Activated T-cell treated with anti-CD3 and anti-CD28 coated beads, Interleukin-2, amount 50 U/mL, for 4 hours (primary cell): ENCODE results near the gene CLIP3. TPM values are rescaled to one million over a fixed set of nuclear protein-coding genes. Genes with fewer than 3 reads are reported as not detected.
"Not testable (repeated sequence)": the region's sequence is repeated elsewhere in the genome, so short reads cannot be mapped to it uniquely, and the experiment has no call there.

ENCODE experiments used
- ATAC-seq, 2 donors: fragments of 200-7000 bp; cut with Tn5 transposase; one replicate each; pipeline ENCODE4 v1.10.0; 2021
- DNase-seq: peaks from one replicate; pipeline ENCODE4 v3.0.0-alpha.2; 2020
- H3K27me3 Mint-ChIP-seq: one replicate; pipeline ENCODE4 v1.8.0; 2021; ENCODE audit warnings: low read depth, mixed read lengths
- H3K36me3 Mint-ChIP-seq: one replicate; pipeline ENCODE4 v1.8.0; 2022; ENCODE audit warnings: mixed read lengths; ENCODE audit not compliant: insufficient read depth
- H3K4me1 Mint-ChIP-seq: one replicate; pipeline ENCODE4 v1.8.0; 2021; ENCODE audit warnings: low read depth, mixed read lengths
- H3K4me3 Mint-ChIP-seq: one replicate; pipeline ENCODE4 v1.8.0; 2021; ENCODE audit warnings: mild to moderate bottlenecking, moderate library complexity, mixed read lengths
- H3K9me3 Mint-ChIP-seq: one replicate; pipeline ENCODE4 v1.8.0; 2021; ENCODE audit warnings: mixed read lengths
- total RNA-seq, 3 donors: library from RNA; stranded (reverse); gene quantifications; one replicate each; pipeline ENCODE4 v1.2.1, GENCODE V29; 2021

The CLIP3 gene
- 1 to 10 TPM in 1 of 3 donors, under 1 TPM in 2; 0.33 to 1.4 (median 0.58) TPM for total RNA-seq

- H3K4me1 Mint-ChIP-seq: peaks cover 25% of the 10 kb centered on the region
- peak within 1 kb of the TSS; percentile 31 for H3K4me3 Mint-ChIP-seq
- peaks cover 2% of the 10 kb centered on the region for H3K27me3 Mint-ChIP-seq
- peak; percentile 53 for DNase-seq
- ATAC-seq: peak; percentile 73 to 78
- no peaks in the 10 kb centered on the region for H3K9me3 Mint-ChIP-seq
- peaks cover 14% of the 10 kb centered on the region for H3K36me3 Mint-ChIP-seq
These were observed at the start of gene CLIP3 for GRCh38 chr19:36032251-36033104. TSS of gene CLIP3 (minus strand) at chr19:36032873. CDS start at chr19:36032357, 516 bp downstream.

- Mint-ChIP-seq H3K4me3 (no peak overlapping the region), H3K9me3 (no peaks in the 10 kb centered on the region), H3K27me3 (no peaks in the 10 kb centered on the region), H3K36me3 (peaks cover 3% of the 10 kb centered on the region), H3K4me1 (no peaks in the 10 kb centered on the region)
- DNase-seq (no peak), ATAC-seq (no peak)
These were observed 49.2 kb upstream of the CLIP3 start for GRCh38 chr19:36081894-36082293.

- peaks cover 3% of the 10 kb centered on the region for H3K36me3 Mint-ChIP-seq
- no peaks in the 10 kb centered on the region for H3K4me1 Mint-ChIP-seq
- H3K27me3 Mint-ChIP-seq: no peaks in the 10 kb centered on the region
- H3K9me3 Mint-ChIP-seq: no peaks in the 10 kb centered on the region
- DNase-seq (no peak), ATAC-seq (no peak)
- H3K4me3 Mint-ChIP-seq: no peak overlapping the region
These were observed 48.7 kb upstream of the CLIP3 start for GRCh38 chr19:36081385-36081784.

GRCh38 chr19:36079389-36079945, 46.8 kb upstream of the CLIP3 start:
- H3K36me3 Mint-ChIP-seq: peaks cover 5% of the 10 kb centered on the region
- no peaks in the 10 kb centered on the region for H3K9me3 Mint-ChIP-seq
- no peaks in the 10 kb centered on the region for H3K27me3 Mint-ChIP-seq
- no peak overlapping the region for H3K4me3 Mint-ChIP-seq
- no peak for ATAC-seq
- DNase-seq: no peak
- no peaks in the 10 kb centered on the region for H3K4me1 Mint-ChIP-seq

- H3K9me3 Mint-ChIP-seq: no peaks in the 10 kb centered on the region
- H3K36me3 Mint-ChIP-seq: peaks cover 3% of the 10 kb centered on the region
- no peaks in the 10 kb centered on the region for H3K27me3 Mint-ChIP-seq
- H3K4me3 Mint-ChIP-seq: no peak overlapping the region
- ATAC-seq: no peak
- H3K4me1 Mint-ChIP-seq: no peaks in the 10 kb centered on the region
- DNase-seq: no peak
These were observed 40.6 kb upstream of the CLIP3 start for GRCh38 chr19:36073121-36073876.

- Mint-ChIP-seq H3K4me3 (no peak overlapping the region), H3K9me3 (no peaks in the 10 kb centered on the region), H3K4me1 (no peaks in the 10 kb centered on the region), H3K27me3 (no peaks in the 10 kb centered on the region), H3K36me3 (peaks cover 3% of the 10 kb centered on the region)
- ATAC-seq: no peak
- DNase-seq: no peak
These were observed 39.4 kb upstream of the CLIP3 start for GRCh38 chr19:36072081-36072480.

- ATAC-seq, H3K27me3 Mint-ChIP-seq, H3K36me3 Mint-ChIP-seq, H3K4me3 Mint-ChIP-seq, H3K9me3 Mint-ChIP-seq, H3K4me1 Mint-ChIP-seq, DNase-seq: not testable (repeated sequence)
These were observed 36.3 kb upstream of the CLIP3 start for GRCh38 chr19:36068810-36069499.

- Mint-ChIP-seq H3K4me1 (no peaks in the 10 kb centered on the region), H3K9me3 (no peaks in the 10 kb centered on the region)
- no peak for DNase-seq
These were observed 35.0 kb upstream of the CLIP3 start for GRCh38 chr19:36067681-36068080.

GRCh38 chr19:36064826-36065225, 32.2 kb upstream of the CLIP3 start:
- Mint-ChIP-seq H3K36me3 (peaks cover 2% of the 10 kb centered on the region), H3K4me1 (no peaks in the 10 kb centered on the region), H3K27me3 (no peaks in the 10 kb centered on the region), H3K9me3 (no peaks in the 10 kb centered on the region), H3K4me3 (no peak overlapping the region)
- no peak for DNase-seq
- ATAC-seq: no peak

More at GRCh38 chr19:36067681-36068080, 35.0 kb upstream of the CLIP3 start:
- H3K4me3 Mint-ChIP-seq: no peak overlapping the region
- H3K27me3 Mint-ChIP-seq: no peaks in the 10 kb centered on the region
- no peak for ATAC-seq
- H3K36me3 Mint-ChIP-seq: peaks cover 3% of the 10 kb centered on the region

- peaks cover 2% of the 10 kb centered on the region for H3K36me3 Mint-ChIP-seq
These were observed 28.7 kb upstream of the CLIP3 start for GRCh38 chr19:36061367-36061766.

GRCh38 chr19:36060430-36060829, 27.8 kb upstream of the CLIP3 start:
- no peak for DNase-seq
- ATAC-seq: peak; percentile 40 to 58
- Mint-ChIP-seq H3K36me3 (peaks cover 2% of the 10 kb centered on the region), H3K9me3 (no peaks in the 10 kb centered on the region), H3K4me1 (peaks cover 4% of the 10 kb centered on the region), H3K4me3 (no peak overlapping the region), H3K27me3 (no peaks in the 10 kb centered on the region)

More at GRCh38 chr19:36061367-36061766, 28.7 kb upstream of the CLIP3 start:
- Mint-ChIP-seq H3K27me3 (no peaks in the 10 kb centered on the region), H3K4me3 (no peak overlapping the region), H3K9me3 (no peaks in the 10 kb centered on the region), H3K4me1 (no peaks in the 10 kb centered on the region)
- ATAC-seq: no peak
- no peak for DNase-seq

GRCh38 chr19:36059180-36059910, 26.7 kb upstream of the CLIP3 start:
- H3K4me3 Mint-ChIP-seq: no peak overlapping the region
- ATAC-seq (no peak), DNase-seq (no peak)
- H3K9me3 Mint-ChIP-seq: no peaks in the 10 kb centered on the region
- peaks cover 7% of the 10 kb centered on the region for H3K4me1 Mint-ChIP-seq
- no peaks in the 10 kb centered on the region for H3K27me3 Mint-ChIP-seq
- H3K36me3 Mint-ChIP-seq: peaks cover 2% of the 10 kb centered on the region

GRCh38 chr19:36058481-36059179, 26.0 kb upstream of the CLIP3 start:
- DNase-seq (no peak), ATAC-seq (no peak)
- Mint-ChIP-seq H3K4me1 (peaks cover 10% of the 10 kb centered on the region), H3K27me3 (no peaks in the 10 kb centered on the region), H3K36me3 (peaks cover 2% of the 10 kb centered on the region), H3K9me3 (no peaks in the 10 kb centered on the region), H3K4me3 (no peak overlapping the region)
